GM10266 (cell line): ENCODE results near the gene HLA-DPB1.
A peak's percentile ranks its signal among the peaks of the same experiment; 100 is the strongest.

Experiments
- DNase-seq: peaks from one replicate; pipeline ENCODE4 v3.0.0; 2012; ENCODE audit errors: extremely low spot score
- CTCF ChIP-seq: IDR thresholded peaks from 2 replicates; pipeline ENCODE4 v1.5.1; 2012; ENCODE audit warnings: mild to moderate bottlenecking, low read depth; ENCODE audit not compliant: control insufficient read depth, insufficient read depth; ENCODE audit errors: missing control alignments

HLA-DPB1 gene

GRCh38 chr6:33113755-33114154 is 38.0 kb downstream of the HLA-DPB1 start:
- DNase-seq, result no peak
- no peak for TF ChIP-seq CTCF

GRCh38 chr6:33114406-33114805 is 38.6 kb downstream of the HLA-DPB1 start:
- no peak for TF ChIP-seq CTCF
- no peak for DNase-seq

- DNase-seq, result no peak
- no peak for TF ChIP-seq CTCF
These were observed 40.6 kb downstream of the HLA-DPB1 start for GRCh38 chr6:33116417-33116816.

- no peak for TF ChIP-seq CTCF
- no peak for DNase-seq
These were observed 41.3 kb downstream of the HLA-DPB1 start for GRCh38 chr6:33116841-33117711.

- no peak for TF ChIP-seq CTCF
- peak; percentile 15 for DNase-seq
These were observed 42.1 kb downstream of the HLA-DPB1 start for GRCh38 chr6:33117811-33118277.

GRCh38 chr6:33118525-33119123 is 42.8 kb downstream of the HLA-DPB1 start:
- DNase-seq, result peak; percentile 26
- peak; percentile 67 for TF ChIP-seq CTCF

- DNase-seq, result no peak
- no peak for TF ChIP-seq CTCF
These were observed 44.2 kb downstream of the HLA-DPB1 start for GRCh38 chr6:33120001-33120400.
